Hepatocyte (in vitro differentiated cells): ENCODE data around the gene TCP10L. TPM values are rescaled to one million over a fixed set of nuclear protein-coding genes. Genes with fewer than 3 reads are reported as not detected.

Source experiments
- DNase-seq: peaks from one replicate; pipeline ENCODE4 v3.0.0-alpha.2; 2016; ENCODE audit warnings: low spot score
- H2AFZ ChIP-seq: fragments of 200-600 bp; sonication (generic); 2 replicates; pipeline ENCODE4 v1.6.0; 2016; ENCODE audit warnings: antibody characterized with exemption, mild to moderate bottlenecking
- H3K27ac ChIP-seq: fragments of 200-600 bp; sonication (generic); 2 replicates; pipeline ENCODE4 v1.5.1; 2016; ENCODE audit warnings: mild to moderate bottlenecking
- H3K27me3 ChIP-seq: fragments of 200-600 bp; sonication (generic); 2 replicates; pipeline ENCODE4 v1.6.1; 2016
- H3K36me3 ChIP-seq: fragments of 200-600 bp; sonication (generic); replicated peaks from 2 replicates; pipeline ENCODE4 v1.5.1; 2016; ENCODE audit warnings: low read depth; ENCODE audit not compliant: insufficient read depth
- H3K4me1 ChIP-seq: fragments of 200-600 bp; sonication (generic); 2 replicates; pipeline ENCODE4 v1.5.1; 2016; ENCODE audit warnings: mild to moderate bottlenecking, moderate library complexity; ENCODE audit not compliant: insufficient read depth
- H3K4me2 ChIP-seq: fragments of 200-600 bp; sonication (generic); 2 replicates; pipeline ENCODE4 v1.6.0; 2016
- H3K4me3 ChIP-seq: fragments of 200-600 bp; sonication (generic); 2 replicates; pipeline ENCODE4 v1.5.1; 2016; ENCODE audit warnings: mild to moderate bottlenecking
- H3K79me2 ChIP-seq: fragments of 200-600 bp; sonication (generic); 2 replicates; pipeline ENCODE4 v1.6.0; 2017; ENCODE audit warnings: mild to moderate bottlenecking
- H3K9me2 ChIP-seq: fragments of 200-600 bp; sonication (generic); replicated peaks from 2 replicates; pipeline ENCODE4 v1.6.0; 2017; ENCODE audit warnings: mild to moderate bottlenecking; ENCODE audit not compliant: insufficient read depth
- H3K9me3 ChIP-seq: fragments of 200-600 bp; sonication (generic); 2 replicates; pipeline ENCODE4 v1.5.1; 2016; ENCODE audit warnings: low read depth, mild to moderate bottlenecking
- H4K20me1 ChIP-seq: fragments of 200-600 bp; sonication (generic); 2 replicates; pipeline ENCODE4 v1.6.0; 2016; ENCODE audit warnings: mild to moderate bottlenecking; ENCODE audit not compliant: insufficient read depth, poor library complexity, severe bottlenecking
- CTCF ChIP-seq: fragments of 200-600 bp; sonication (generic); IDR thresholded peaks from 2 replicates; pipeline ENCODE4 v1.5.1; 2016; ENCODE audit warnings: antibody characterized with exemption, mild to moderate bottlenecking; ENCODE audit not compliant: poor library complexity
- EZH2 ChIP-seq: fragments of 200-600 bp; sonication (generic); IDR thresholded peaks from 2 replicates; pipeline ENCODE4 v1.6.1; 2016; ENCODE audit warnings: antibody characterized with exemption, mild to moderate bottlenecking, borderline replicate concordance
- EZH2phosphoT487 ChIP-seq: fragments of 200-600 bp; sonication (generic); IDR thresholded peaks from one replicate; pipeline ENCODE4 v1.6.1; 2018; ENCODE audit warnings: antibody characterized with exemption, mild to moderate bottlenecking, low read depth, moderate library complexity; ENCODE audit not compliant: unreplicated experiment, severe bottlenecking
- WGBS: methylation state at CpG from one replicate; pipeline ENCODE4 v1.1.6; 2016; ENCODE audit warnings: low lambda C conversion rate; ENCODE audit errors: missing lambda C conversion rate; 5-methylcytosine and 5-hydroxymethylcytosine counted together
- polyA plus RNA-seq: library from polyadenylated mRNA; unstranded; fragments of >200 nt; fragmentation: Nextera tagmentation; extraction: Ambion mirVana; gene quantifications from 2 replicates; pipeline ENCODE4 v1.2.1, GENCODE V29; 2016
- total RNA-seq: library from RNA; depleted of rRNA; stranded (reverse); fragments of >200 nt; gene quantifications from 2 replicates; pipeline ENCODE4 v1.2.3, GENCODE V29; 2014

TCP10L gene
- total and polyA plus RNA-seq, 2 experiments from 2014 or later = 0.40 to 1.0 TPM

GRCh38 chr21:32581732-32582131 lies 3.6 kb downstream of the TCP10L start:
- Histone ChIP-seq H3K9me3 (no peaks in the 10 kb centered on the region), H2AFZ (no peak overlapping the region), H3K79me2 (no peaks in the 10 kb centered on the region), H3K27ac (no peak overlapping the region), H3K36me3 (no peaks in the 10 kb centered on the region), H3K4me2 (no peak overlapping the region), H4K20me1 (no peaks in the 10 kb centered on the region), H3K4me1 (no peaks in the 10 kb centered on the region), H3K4me3 (no peak overlapping the region), H3K27me3 (no peaks in the 10 kb centered on the region), H3K9me2 (no peaks in the 10 kb centered on the region)
- WGBS = 93% methylated on average over 13 of the region's 13 CpGs
- no peak for DNase-seq
- TF ChIP-seq CTCF = no peak
- TF ChIP-seq EZH2phosphoT487 = no peak
- TF ChIP-seq EZH2 = no peak

GRCh38 chr21:32580949-32581348 lies 4.4 kb downstream of the TCP10L start:
- DNase-seq = no peak
- 97% methylated on average over 13 of the region's 13 CpGs for WGBS

GRCh38 chr21:32578107-32578691 lies 7.1 kb downstream of the TCP10L start:
- H3K27me3 ChIP-seq = no peaks in the 10 kb centered on the region
- no peaks in the 10 kb centered on the region for H3K9me2 ChIP-seq
- H3K4me2 ChIP-seq = no peak overlapping the region
- peak; percentile 9 for TF ChIP-seq CTCF
- no peak for TF ChIP-seq EZH2
- no peaks in the 10 kb centered on the region for H3K9me3 ChIP-seq
- H4K20me1 ChIP-seq = no peaks in the 10 kb centered on the region
- H2AFZ ChIP-seq = no peak overlapping the region
- H3K27ac ChIP-seq = no peak overlapping the region
- H3K36me3 ChIP-seq = no peaks in the 10 kb centered on the region
- H3K79me2 ChIP-seq = no peaks in the 10 kb centered on the region
- no peak overlapping the region for H3K4me3 ChIP-seq
- DNase-seq = no peak
- 51% methylated on average over 15 of the region's 15 CpGs for WGBS
- H3K4me1 ChIP-seq = no peaks in the 10 kb centered on the region

More at GRCh38 chr21:32580949-32581348, 4.4 kb downstream of the TCP10L start:
- H3K36me3 ChIP-seq = no peaks in the 10 kb centered on the region
- no peaks in the 10 kb centered on the region for H3K9me3 ChIP-seq
- no peak overlapping the region for H3K4me3 ChIP-seq
- H3K79me2 ChIP-seq = no peaks in the 10 kb centered on the region
- no peaks in the 10 kb centered on the region for H4K20me1 ChIP-seq
- H3K9me2 ChIP-seq = no peaks in the 10 kb centered on the region
- H3K4me1 ChIP-seq = no peaks in the 10 kb centered on the region
- no peak overlapping the region for H2AFZ ChIP-seq
- H3K27ac ChIP-seq = no peak overlapping the region
- TF ChIP-seq EZH2phosphoT487 = no peak
- no peak for TF ChIP-seq EZH2
- TF ChIP-seq CTCF = no peak
- H3K4me2 ChIP-seq = no peak overlapping the region
- no peaks in the 10 kb centered on the region for H3K27me3 ChIP-seq

- TF ChIP-seq CTCF (no peak), EZH2phosphoT487 (no peak)
- no peak overlapping the region for H2AFZ ChIP-seq
- no peak overlapping the region for H3K4me2 ChIP-seq
- H3K79me2 ChIP-seq = no peaks in the 10 kb centered on the region
- H3K9me2 ChIP-seq = no peaks in the 10 kb centered on the region
- no peaks in the 10 kb centered on the region for H3K4me1 ChIP-seq
- no peaks in the 10 kb centered on the region for H4K20me1 ChIP-seq
- WGBS = 91% methylated on average over 11 of the region's 11 CpGs
- no peak for DNase-seq
- no peaks in the 10 kb centered on the region for H3K36me3 ChIP-seq
- no peak overlapping the region for H3K27ac ChIP-seq
- H3K27me3 ChIP-seq = peaks cover 4% of the 10 kb centered on the region
- H3K4me3 ChIP-seq = no peak overlapping the region
- H3K9me3 ChIP-seq = no peaks in the 10 kb centered on the region
Measured at GRCh38 chr21:32576011-32576410, 9.3 kb downstream of the TCP10L start.
